Activated CD4-positive, alpha-beta T cell treated with anti-CD3 and anti-CD28 coated beads for 36 hours (primary cell): ENCODE measurements around the gene CPEB3. TPM values are rescaled to one million over a fixed set of nuclear protein-coding genes. Genes with fewer than 3 reads are reported as not detected.
"Not testable (repeated sequence)": the region's sequence is repeated elsewhere in the genome, so short reads cannot be mapped to it uniquely, and the experiment has no call there.

Source experiments
- ATAC-seq: fragments of 200-7000 bp; cut with Tn5 transposase; one replicate; pipeline ENCODE4 v1.10.0; 2021; ENCODE audit warnings: mild to moderate bottlenecking, moderate library complexity
- CTCF ChIA-PET: fragments of 350-600 bp; sonication (Branson Sonifier 250); formaldehyde crosslinking; loops from one replicate; lab custom pipeline; 2021; ENCODE audit warnings: antibody characterized with exemption; lab: Charles Lee
- POLR2A ChIA-PET: fragments of 350-600 bp; sonication (Branson Sonifier 250); formaldehyde crosslinking; loops from one replicate; lab custom pipeline; 2021; ENCODE audit warnings: antibody characterized with exemption, inconsistent platforms; lab: Charles Lee
- DNase-seq: peaks from one replicate; pipeline ENCODE4 v3.0.0-alpha.2; 2020
- H3K27ac Mint-ChIP-seq: one replicate; pipeline ENCODE4 v1.8.0; 2021; ENCODE audit warnings: mixed read lengths
- H3K27me3 Mint-ChIP-seq: one replicate; pipeline ENCODE4 v1.8.0; 2021; ENCODE audit warnings: mixed read lengths
- H3K36me3 Mint-ChIP-seq: one replicate; pipeline ENCODE4 v1.8.0; 2021; ENCODE audit warnings: low read depth, mixed read lengths
- H3K4me1 Mint-ChIP-seq: one replicate; pipeline ENCODE4 v1.8.0; 2021; ENCODE audit warnings: mixed read lengths
- H3K4me3 Mint-ChIP-seq: one replicate; pipeline ENCODE4 v1.8.0; 2021; ENCODE audit warnings: mild to moderate bottlenecking, moderate library complexity, mixed read lengths
- H3K9me3 Mint-ChIP-seq: one replicate; pipeline ENCODE4 v1.8.0; 2021; ENCODE audit warnings: low read depth, mixed read lengths
- intact Hi-C, 2 experiments: fragments of 100-400 bp; cut with DNase I in 1 of 2; cut with micrococcal nuclease in 1 of 2; formaldehyde crosslinking; loops; one replicate each; pipeline versions ENCODE4 v1.14.2 to v1.15.1; 2022 to 2024; cut with DNase I, micrococcal nuclease
- total RNA-seq, 2 experiments: library from RNA; stranded (reverse); gene quantifications; one replicate each; pipeline ENCODE4 v1.2.3, GENCODE V29; 2021

Gene CPEB3
- total RNA-seq, 2 experiments from 2014 or later = 1.4 to 1.8 TPM

GRCh38 chr10:92175164-92175563 is 115.7 kb downstream of the CPEB3 start:
- Mint-ChIP-seq H3K27me3 (no peaks in the 10 kb centered on the region), H3K27ac (no peak overlapping the region), H3K4me1 (no peaks in the 10 kb centered on the region), H3K4me3 (no peak overlapping the region), H3K9me3 (no peaks in the 10 kb centered on the region), H3K36me3 (peaks cover 5% of the 10 kb centered on the region)
- intact Hi-C loops = no loop called here
- ChIA-PET POLR2A (no interaction called here), CTCF (no interaction called here)
- no peak for ATAC-seq
- no peak for DNase-seq

GRCh38 chr10:92173996-92174395 is 116.9 kb downstream of the CPEB3 start:
- CTCF ChIA-PET = no interaction called here
- no peak overlapping the region for H3K4me3 Mint-ChIP-seq

GRCh38 chr10:92164036-92164696 is 126.7 kb downstream of the CPEB3 start:
- no peaks in the 10 kb centered on the region for H3K27me3 Mint-ChIP-seq
- no peak overlapping the region for H3K27ac Mint-ChIP-seq
- no peak overlapping the region for H3K4me3 Mint-ChIP-seq
- no peaks in the 10 kb centered on the region for H3K4me1 Mint-ChIP-seq
- peaks cover 1% of the 10 kb centered on the region for H3K9me3 Mint-ChIP-seq
- no peak for DNase-seq
- CTCF ChIA-PET = no interaction called here
- ATAC-seq = no peak
- POLR2A ChIA-PET = no interaction called here
- peaks cover 11% of the 10 kb centered on the region for H3K36me3 Mint-ChIP-seq
- intact Hi-C loops = no loop called here

More at GRCh38 chr10:92173996-92174395, 116.9 kb downstream of the CPEB3 start:
- Mint-ChIP-seq H3K9me3 (peaks cover 7% of the 10 kb centered on the region), H3K27me3 (no peaks in the 10 kb centered on the region), H3K27ac (no peak overlapping the region), H3K36me3 (peaks cover 12% of the 10 kb centered on the region), H3K4me1 (no peaks in the 10 kb centered on the region)
- ATAC-seq (no peak), DNase-seq (no peak)
- POLR2A ChIA-PET = no interaction called here
- intact Hi-C loops = no loop called here

GRCh38 chr10:92162541-92162940 is 128.3 kb downstream of the CPEB3 start:
- ChIA-PET POLR2A (no interaction called here), CTCF (no interaction called here)
- Mint-ChIP-seq H3K27ac (no peak overlapping the region), H3K36me3 (peaks cover 7% of the 10 kb centered on the region), H3K4me1 (no peaks in the 10 kb centered on the region), H3K9me3 (no peaks in the 10 kb centered on the region), H3K27me3 (no peaks in the 10 kb centered on the region), H3K4me3 (no peak overlapping the region)
- DNase-seq (no peak), ATAC-seq (no peak)
- intact Hi-C loops = no loop called here

- no peak for ATAC-seq
- Mint-ChIP-seq H3K27ac (no peak overlapping the region), H3K4me1 (no peaks in the 10 kb centered on the region), H3K4me3 (no peak overlapping the region), H3K36me3 (no peaks in the 10 kb centered on the region), H3K27me3 (no peaks in the 10 kb centered on the region), H3K9me3 (no peaks in the 10 kb centered on the region)
- POLR2A ChIA-PET = no interaction called here
- CTCF ChIA-PET = interaction anchor here (1.2 kb wide), 1 partner anchor 10 kb away, joined by 3 read pairs; no protein-coding TSS in a partner anchor
- DNase-seq = no peak
- intact Hi-C loops = no loop called here
Measured at GRCh38 chr10:92156874-92157773, 133.8 kb downstream of the CPEB3 start.

- no peaks in the 10 kb centered on the region for H3K4me1 Mint-ChIP-seq
- no peak overlapping the region for H3K4me3 Mint-ChIP-seq
- no peak overlapping the region for H3K27ac Mint-ChIP-seq
- H3K36me3 Mint-ChIP-seq = no peaks in the 10 kb centered on the region
- H3K27me3 Mint-ChIP-seq = no peaks in the 10 kb centered on the region
- CTCF ChIA-PET = no interaction called here
- POLR2A ChIA-PET = no interaction called here
- no peak for DNase-seq
- ATAC-seq = no peak
- intact Hi-C loops = no loop called here
- H3K9me3 Mint-ChIP-seq = no peaks in the 10 kb centered on the region
Measured at GRCh38 chr10:92150823-92151222, 140.1 kb downstream of the CPEB3 start.

GRCh38 chr10:92149261-92149660 is 141.6 kb downstream of the CPEB3 start:
- no peak overlapping the region for H3K4me3 Mint-ChIP-seq
- ChIA-PET POLR2A (no interaction called here), CTCF (no interaction called here)
- DNase-seq = no peak
- H3K4me1 Mint-ChIP-seq = no peaks in the 10 kb centered on the region
- intact Hi-C loops = no loop called here
- ATAC-seq = no peak
- no peaks in the 10 kb centered on the region for H3K36me3 Mint-ChIP-seq
- H3K9me3 Mint-ChIP-seq = no peaks in the 10 kb centered on the region
- no peak overlapping the region for H3K27ac Mint-ChIP-seq
- H3K27me3 Mint-ChIP-seq = no peaks in the 10 kb centered on the region

- H3K4me3 Mint-ChIP-seq = no peak overlapping the region
- H3K9me3 Mint-ChIP-seq = no peaks in the 10 kb centered on the region
- no peak overlapping the region for H3K27ac Mint-ChIP-seq
- no peaks in the 10 kb centered on the region for H3K27me3 Mint-ChIP-seq
- no peaks in the 10 kb centered on the region for H3K4me1 Mint-ChIP-seq
- intact Hi-C loops = no loop called here
- peaks cover 2% of the 10 kb centered on the region for H3K36me3 Mint-ChIP-seq
- POLR2A ChIA-PET = no interaction called here
- ATAC-seq (no peak), DNase-seq (no peak)
- CTCF ChIA-PET = no interaction called here
Measured at GRCh38 chr10:92146781-92147180, 144.1 kb downstream of the CPEB3 start.

GRCh38 chr10:92146107-92146506 is 144.8 kb downstream of the CPEB3 start:
- Mint-ChIP-seq H3K4me1 (no peaks in the 10 kb centered on the region), H3K9me3 (no peaks in the 10 kb centered on the region), H3K4me3 (no peak overlapping the region), H3K36me3 (peaks cover 2% of the 10 kb centered on the region), H3K27me3 (no peaks in the 10 kb centered on the region), H3K27ac (no peak overlapping the region)
- POLR2A ChIA-PET = no interaction called here
- DNase-seq (no peak), ATAC-seq (no peak)
- CTCF ChIA-PET = no interaction called here
- intact Hi-C loops = no loop called here

GRCh38 chr10:92142949-92143348 is 147.9 kb downstream of the CPEB3 start:
- CTCF ChIA-PET = no interaction called here
- intact Hi-C loops = no loop called here
- peaks cover 11% of the 10 kb centered on the region for H3K36me3 Mint-ChIP-seq
- no peaks in the 10 kb centered on the region for H3K9me3 Mint-ChIP-seq
- H3K4me3 Mint-ChIP-seq = no peak overlapping the region
- DNase-seq (no peak), ATAC-seq (no peak)
- H3K27me3 Mint-ChIP-seq = no peaks in the 10 kb centered on the region
- no peaks in the 10 kb centered on the region for H3K4me1 Mint-ChIP-seq
- POLR2A ChIA-PET = no interaction called here
- no peak overlapping the region for H3K27ac Mint-ChIP-seq

GRCh38 chr10:92142512-92142911 is 148.4 kb downstream of the CPEB3 start:
- Mint-ChIP-seq H3K27me3 (no peaks in the 10 kb centered on the region), H3K4me1 (no peaks in the 10 kb centered on the region), H3K36me3 (peaks cover 12% of the 10 kb centered on the region), H3K27ac (no peak overlapping the region), H3K4me3 (no peak overlapping the region), H3K9me3 (no peaks in the 10 kb centered on the region)
- intact Hi-C loops = no loop called here
- DNase-seq (no peak), ATAC-seq (no peak)
- POLR2A ChIA-PET = no interaction called here
- CTCF ChIA-PET = no interaction called here

GRCh38 chr10:92141147-92141546 is 149.7 kb downstream of the CPEB3 start:
- POLR2A ChIA-PET, H3K9me3 Mint-ChIP-seq, H3K27me3 Mint-ChIP-seq, H3K4me3 Mint-ChIP-seq, intact Hi-C loops, CTCF ChIA-PET, DNase-seq, ATAC-seq, H3K27ac Mint-ChIP-seq, H3K4me1 Mint-ChIP-seq: not testable (repeated sequence)
- H3K36me3 Mint-ChIP-seq = peaks cover 19% of the 10 kb centered on the region
